RWPE1 (cell line): ENCODE measurements around the gene POR.
A peak's percentile ranks its signal among the peaks of the same experiment; 100 is the strongest.

Experiments used
- CTCF ChIA-PET: fragments of 350-600 bp; sonication (Branson Sonifier 250); formaldehyde crosslinking; extraction: SDS; loops from one replicate; lab custom pipeline; 2021; lab: Yijun Ruan, JAX
- POLR2A ChIA-PET: fragments of 400-600 bp; formaldehyde crosslinking; extraction: SDS; loops from one replicate; lab custom pipeline; 2020; ENCODE audit warnings: antibody characterized with exemption; ENCODE audit not compliant: low non-redundant PET; lab: Yijun Ruan, JAX
- DNase-seq: peaks from one replicate; pipeline ENCODE4 v3.0.0; 2012; ENCODE audit warnings: low spot score
- H3K27ac ChIP-seq: fragments of 450-650 bp; 2 replicates; pipeline ENCODE4 v1.5.1; 2017
- CTCF ChIP-seq: fragments of 450-650 bp; conservative IDR thresholded peaks from 2 replicates; pipeline ENCODE4 v1.5.1; 2017; ENCODE audit warnings: low read depth, mild to moderate bottlenecking

Gene POR

GRCh38 chr7:75924256-75924655 is 9.3 kb downstream of the POR start:
- H3K27ac ChIP-seq: no peak overlapping the region
- ChIA-PET POLR2A (interaction anchor here (1.1 kb wide), 1 partner anchor 9 kb away, joined by 5 read pairs; the partner anchor contains the start of gene POR), CTCF (no interaction called here)
- no peak for TF ChIP-seq CTCF
- no peak for DNase-seq

- ChIA-PET POLR2A (interaction anchor here (1.1 kb wide), 1 partner anchor 10 kb away, joined by 5 read pairs; the partner anchor contains the start of gene POR), CTCF (no interaction called here)
- no peak for TF ChIP-seq CTCF
- DNase-seq: no peak
- H3K27ac ChIP-seq: no peak overlapping the region
These were observed 9.9 kb downstream of the POR start for GRCh38 chr7:75924889-75925288.

- no peak overlapping the region for H3K27ac ChIP-seq
- CTCF ChIA-PET: interaction anchor here (0.6 kb wide), 1 partner anchor 56 kb away, joined by 4 read pairs; no protein-coding TSS in a partner anchor
- DNase-seq: no peak
- no peak for TF ChIP-seq CTCF
- POLR2A ChIA-PET: no interaction called here
These were observed 10.9 kb downstream of the POR start for GRCh38 chr7:75925717-75926435.

GRCh38 chr7:75928568-75928914 is 13.6 kb downstream of the POR start:
- POLR2A ChIA-PET: interaction anchor here (0.7 kb wide), 1 partner anchor 12 kb away, joined by 3 read pairs; no protein-coding TSS in a partner anchor
- 0 out of 2 replicates have a peak overlapping the region, but pooled peaks have one; percentile 7 for H3K27ac ChIP-seq
- no peak for TF ChIP-seq CTCF
- no peak for DNase-seq
- CTCF ChIA-PET: no interaction called here

GRCh38 chr7:75931680-75932079 is 16.7 kb downstream of the POR start:
- POLR2A ChIA-PET: no interaction called here
- no peak for TF ChIP-seq CTCF
- H3K27ac ChIP-seq: no peak overlapping the region
- CTCF ChIA-PET: interaction anchor here (0.8 kb wide), 1 partner anchor 16 kb away, joined by 3 read pairs; no protein-coding TSS in a partner anchor
- DNase-seq: no peak

GRCh38 chr7:75937958-75938786 is 23.2 kb downstream of the POR start:
- peak overlapping the region; percentile 38 for H3K27ac ChIP-seq
- POLR2A ChIA-PET: no interaction called here
- TF ChIP-seq CTCF: no peak
- CTCF ChIA-PET: no interaction called here
- DNase-seq: no peak
